ENCODE results near the gene RPS21.
"Not testable (repeated sequence)": the region's sequence is repeated elsewhere in the genome, so short reads cannot be mapped to it uniquely, and the experiment has no call there.

Gene RPS21

DNA sequence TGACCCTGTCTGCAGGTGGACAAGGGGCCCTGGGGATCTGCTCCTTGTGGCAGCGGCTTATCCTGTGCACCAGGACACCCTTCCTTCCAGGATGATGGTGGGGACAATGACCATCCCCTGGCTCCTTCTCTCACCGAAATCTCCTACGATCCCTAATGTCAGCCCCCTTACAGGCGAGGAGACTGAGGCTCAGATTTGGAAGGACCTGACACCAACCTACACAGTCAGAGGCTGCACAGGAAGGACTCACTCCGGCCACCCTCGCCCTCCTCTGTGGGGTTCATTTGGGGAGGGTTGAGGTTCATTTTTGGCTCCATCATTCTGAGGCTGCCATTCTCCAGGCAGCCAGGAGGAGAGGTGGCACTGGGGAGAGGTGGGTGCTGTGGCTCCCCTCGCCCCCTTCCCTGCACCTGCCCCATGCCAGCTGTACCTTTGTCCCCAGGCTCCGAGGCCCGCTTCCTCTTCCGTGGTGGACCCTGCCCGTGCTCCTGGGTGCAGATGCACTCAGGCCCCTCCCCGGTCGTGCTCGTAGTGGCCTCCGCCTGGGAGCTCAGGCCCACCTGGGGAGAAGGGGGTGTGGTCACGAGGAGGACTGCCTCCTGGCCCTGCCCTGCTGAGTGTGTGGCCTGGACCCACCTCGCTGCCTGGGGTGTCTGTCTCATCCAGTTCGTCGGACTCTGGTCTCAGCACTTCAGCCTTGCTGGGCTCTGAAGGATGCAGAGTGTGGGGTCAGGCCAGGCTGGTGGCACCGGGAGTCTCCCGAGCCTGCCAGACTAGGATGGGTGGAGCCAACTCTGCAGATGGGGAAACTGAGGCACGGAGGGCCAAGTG is 25.5 kb downstream of the RPS21 start:
- DNase-seq, result no peak

DNA sequence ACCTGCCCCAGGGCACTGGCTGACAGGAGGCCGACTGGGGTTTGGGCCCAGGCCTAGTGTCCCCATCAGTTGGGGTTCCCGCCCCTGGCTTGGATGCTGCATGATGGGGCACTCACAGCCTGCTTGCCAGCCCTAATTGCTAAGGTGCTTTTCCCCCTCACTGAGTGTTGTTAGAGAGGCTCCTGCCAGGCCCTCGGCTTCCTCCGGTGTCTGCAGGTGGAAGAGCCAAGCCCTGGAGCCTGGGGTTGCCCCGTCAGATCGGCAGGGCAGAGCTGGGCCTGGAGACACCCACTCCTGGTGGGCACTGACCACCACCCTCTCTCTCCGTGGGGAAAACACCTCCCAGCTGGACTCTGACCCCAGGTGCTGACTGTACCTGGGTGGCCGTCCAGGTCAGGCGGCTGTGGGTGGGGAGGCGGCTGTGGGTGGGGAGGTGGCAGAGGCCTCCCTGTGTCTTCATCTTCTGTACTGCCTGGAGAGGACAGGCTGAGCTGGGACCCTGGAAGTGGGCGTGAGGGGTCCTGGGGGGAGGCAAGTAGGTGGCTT is 26.2 kb downstream of the RPS21 start:
- DNase-seq, result no peak

DNA sequence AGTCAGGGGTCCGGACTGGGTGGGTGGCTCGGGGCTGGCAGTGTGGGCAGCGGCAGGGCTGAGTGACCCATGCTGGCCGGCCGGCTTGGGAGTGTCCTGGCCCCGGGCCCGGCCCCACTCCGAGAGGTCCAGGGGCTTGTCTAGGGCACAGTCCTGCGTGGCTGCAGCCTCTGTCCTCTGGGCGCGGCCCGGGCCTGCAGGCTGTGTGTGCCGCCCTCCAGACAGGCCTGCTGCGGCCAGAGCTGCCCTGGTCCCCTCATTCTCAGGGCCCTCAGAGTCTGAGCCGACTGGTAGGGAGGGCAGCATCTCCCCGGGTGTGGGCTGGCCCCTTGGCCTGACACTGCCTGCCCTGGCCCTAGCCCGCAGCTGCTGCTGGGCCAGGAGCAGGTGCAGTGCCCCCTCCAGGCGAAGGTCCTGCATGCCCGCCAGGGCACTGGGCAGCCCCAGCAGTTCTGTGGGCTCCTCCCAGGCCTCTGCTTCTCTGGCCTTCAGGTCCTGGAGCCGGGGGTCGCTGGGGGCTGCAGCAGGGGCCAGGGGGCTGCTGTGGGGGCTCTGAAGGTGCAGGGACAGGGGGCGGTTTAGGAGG is 27.1 kb downstream of the RPS21 start:
- no peak for DNase-seq

DNA sequence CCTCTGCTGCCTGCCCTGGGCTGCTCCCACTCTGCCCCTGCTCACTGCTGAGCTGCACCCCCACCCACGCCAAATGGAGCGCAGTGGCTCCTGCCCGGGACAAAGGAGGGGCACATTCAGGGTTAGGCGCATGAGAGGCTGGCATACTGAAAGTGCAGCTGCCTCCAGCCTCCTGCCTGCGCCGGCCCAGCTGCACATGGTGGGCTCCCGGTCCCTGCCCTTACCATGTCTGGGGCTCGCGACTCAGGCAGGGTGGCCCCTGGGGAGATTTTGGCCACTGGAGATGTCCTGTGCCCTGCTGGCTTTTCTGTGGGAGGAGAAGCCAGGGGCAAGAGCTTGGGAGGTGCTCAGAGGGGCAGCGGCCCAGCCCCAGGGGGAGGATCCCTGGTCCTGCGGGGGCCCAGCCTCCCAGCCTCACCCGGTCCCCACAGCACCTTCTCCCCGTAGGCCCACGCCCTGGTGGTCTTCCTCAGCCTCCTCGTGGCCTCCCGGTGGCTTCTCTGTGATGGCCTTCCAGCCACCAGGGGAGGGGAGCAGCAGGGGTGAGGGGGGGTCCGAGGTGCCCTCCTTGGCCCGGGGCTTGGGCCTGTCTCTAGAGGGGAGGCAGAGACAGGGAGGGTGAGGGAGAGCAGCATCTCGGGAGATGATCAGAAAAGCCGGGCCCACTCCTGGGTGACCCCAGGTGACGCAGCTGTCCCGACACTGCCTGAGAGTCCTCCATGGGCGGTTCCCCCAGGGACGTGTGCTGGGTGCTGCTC is 28.6 kb downstream of the RPS21 start:
- no peak for DNase-seq

DNA sequence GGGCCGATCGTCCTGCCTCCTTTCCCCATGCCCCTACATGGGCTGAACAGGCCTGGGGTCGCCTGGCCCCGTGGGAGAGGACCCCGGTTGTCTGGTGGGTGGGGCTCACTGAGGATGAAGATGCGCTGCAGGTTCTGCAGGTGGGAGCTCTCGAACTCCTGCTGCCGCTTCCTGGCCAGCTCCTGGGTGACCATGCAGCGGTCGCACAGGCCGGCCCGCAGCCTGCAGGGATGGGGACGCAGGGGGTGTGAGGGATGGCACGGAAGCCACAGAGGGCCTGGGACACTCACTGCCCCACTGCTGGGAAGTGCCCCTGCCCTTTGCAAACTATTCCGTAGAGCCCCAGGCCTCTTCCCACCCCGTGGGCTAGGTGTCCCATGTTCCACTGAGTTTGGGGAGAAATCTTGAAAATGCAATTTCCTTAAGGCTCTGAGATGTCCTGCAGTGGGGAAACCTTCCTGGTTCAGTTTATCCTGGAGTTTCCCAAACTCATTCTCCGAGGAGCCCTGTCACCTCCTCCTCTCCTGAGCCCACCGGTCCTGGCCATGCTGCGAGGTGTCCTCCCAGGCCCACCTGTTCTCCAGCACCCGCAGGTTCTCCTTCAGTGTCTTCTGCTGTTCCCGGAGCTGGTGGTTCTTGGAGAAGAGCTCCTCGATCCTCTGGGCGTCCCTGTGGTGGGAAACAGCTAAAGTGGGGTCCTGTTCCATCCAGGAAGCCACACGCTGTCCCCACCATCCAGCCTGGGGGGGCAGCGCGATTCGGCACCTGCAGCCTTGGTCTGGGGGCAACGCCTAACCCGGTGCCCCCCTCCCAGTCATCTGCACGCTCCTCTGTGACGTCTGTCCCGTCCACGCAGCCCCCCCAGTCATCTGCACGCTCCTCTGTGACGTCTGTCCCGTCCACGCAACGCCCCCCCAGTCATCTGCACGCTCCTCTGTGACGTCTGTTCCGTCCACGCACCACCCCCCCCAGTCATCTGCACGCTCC is 30.0 kb downstream of the RPS21 start:
- no peak for DNase-seq

DNA sequence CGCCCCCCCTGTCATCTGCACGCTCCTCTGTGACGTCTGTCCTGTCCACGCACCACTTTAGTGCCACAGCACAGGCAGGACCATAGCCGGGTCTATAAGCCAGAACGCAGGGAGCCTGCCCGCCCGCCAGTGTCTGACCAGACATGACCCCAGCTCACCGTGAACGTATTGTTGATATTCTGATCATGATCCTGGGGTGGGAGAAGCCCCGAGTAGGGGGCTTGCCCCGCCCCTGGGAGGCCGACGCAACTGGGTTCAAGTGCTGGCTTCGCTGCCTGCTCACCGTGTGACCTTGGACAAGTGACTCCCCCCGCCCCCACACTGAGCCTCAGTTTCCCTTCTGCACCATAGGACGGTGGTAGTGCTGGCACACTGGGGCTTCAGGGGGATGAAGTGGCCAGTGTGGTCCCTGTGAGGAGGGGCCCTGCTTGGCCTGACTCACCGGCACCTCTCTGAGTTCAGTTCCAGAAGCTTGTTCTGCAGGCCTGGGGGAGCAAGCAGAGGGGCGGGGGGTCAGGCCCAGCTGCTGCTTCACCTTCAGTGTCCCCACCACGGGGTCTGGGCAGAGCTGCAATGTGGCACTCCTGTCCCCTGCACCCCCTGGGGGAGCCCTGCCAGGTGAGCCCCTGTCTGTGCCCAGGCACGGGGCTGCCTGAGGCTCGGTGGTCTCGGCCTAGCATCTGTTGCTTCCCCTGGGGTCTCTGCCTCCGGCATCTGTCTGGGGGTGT is 31.2 kb downstream of the RPS21 start:
- no peak for DNase-seq

DNA sequence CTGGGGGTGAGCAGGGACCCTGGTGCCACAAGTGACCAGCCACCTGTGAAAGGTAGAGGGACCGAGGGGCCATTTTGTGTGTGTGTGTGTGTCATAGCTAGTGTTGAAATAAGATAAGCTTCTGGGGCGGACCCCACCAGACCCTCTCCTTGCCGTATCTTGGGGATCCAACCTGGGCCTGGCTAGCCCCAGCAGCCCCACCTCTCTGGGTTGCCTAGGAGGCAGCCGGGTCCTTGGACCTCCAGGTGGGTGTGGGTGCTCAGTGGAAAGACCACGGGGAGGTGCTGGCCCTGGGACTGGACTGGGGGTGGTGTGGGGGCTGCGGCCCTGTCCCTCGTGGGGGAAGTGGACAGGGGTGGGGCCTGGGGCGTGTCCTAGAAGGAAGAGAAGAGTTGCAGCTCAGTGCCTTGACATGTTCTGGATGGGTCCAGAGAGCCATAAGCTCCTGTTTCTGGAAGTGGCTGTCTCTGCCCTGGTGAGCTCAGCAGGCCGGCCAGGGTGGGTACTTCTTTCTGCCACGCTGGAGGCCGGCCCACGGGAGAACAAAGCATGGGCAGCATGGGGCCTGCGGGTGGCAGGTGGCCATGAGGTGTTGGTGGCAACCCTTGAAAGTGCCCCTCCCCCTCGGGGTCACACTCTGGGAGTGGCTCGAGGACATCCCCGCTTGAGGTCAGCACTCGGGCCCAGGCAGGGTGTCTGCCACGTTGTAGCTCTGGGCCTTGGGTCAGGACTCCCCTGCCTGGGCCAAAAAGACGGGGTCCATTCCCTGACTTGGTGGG is 32.0 kb downstream of the RPS21 start:
- DNase-seq, result no peak

DNA sequence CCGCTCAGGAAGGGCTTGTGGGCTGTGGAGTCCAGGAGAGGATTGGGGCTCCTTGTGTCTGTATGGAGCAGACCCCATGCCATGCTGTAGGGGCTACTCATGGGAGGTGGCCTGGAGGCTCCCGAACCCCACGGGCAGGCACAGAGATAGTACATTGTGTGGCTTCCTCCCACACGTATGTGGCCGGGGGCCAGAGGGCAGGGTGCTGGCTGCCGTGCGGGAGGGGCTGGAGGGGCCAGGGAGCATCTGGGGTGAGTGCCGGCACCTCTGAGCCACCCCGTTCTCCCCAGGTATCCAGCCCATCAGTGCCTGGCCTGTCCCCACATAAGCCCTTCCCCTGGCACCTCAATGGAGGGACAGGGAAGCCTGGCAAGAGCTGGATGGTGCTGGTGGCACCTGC is 32.9 kb downstream of the RPS21 start:
- no peak for DNase-seq

DNA sequence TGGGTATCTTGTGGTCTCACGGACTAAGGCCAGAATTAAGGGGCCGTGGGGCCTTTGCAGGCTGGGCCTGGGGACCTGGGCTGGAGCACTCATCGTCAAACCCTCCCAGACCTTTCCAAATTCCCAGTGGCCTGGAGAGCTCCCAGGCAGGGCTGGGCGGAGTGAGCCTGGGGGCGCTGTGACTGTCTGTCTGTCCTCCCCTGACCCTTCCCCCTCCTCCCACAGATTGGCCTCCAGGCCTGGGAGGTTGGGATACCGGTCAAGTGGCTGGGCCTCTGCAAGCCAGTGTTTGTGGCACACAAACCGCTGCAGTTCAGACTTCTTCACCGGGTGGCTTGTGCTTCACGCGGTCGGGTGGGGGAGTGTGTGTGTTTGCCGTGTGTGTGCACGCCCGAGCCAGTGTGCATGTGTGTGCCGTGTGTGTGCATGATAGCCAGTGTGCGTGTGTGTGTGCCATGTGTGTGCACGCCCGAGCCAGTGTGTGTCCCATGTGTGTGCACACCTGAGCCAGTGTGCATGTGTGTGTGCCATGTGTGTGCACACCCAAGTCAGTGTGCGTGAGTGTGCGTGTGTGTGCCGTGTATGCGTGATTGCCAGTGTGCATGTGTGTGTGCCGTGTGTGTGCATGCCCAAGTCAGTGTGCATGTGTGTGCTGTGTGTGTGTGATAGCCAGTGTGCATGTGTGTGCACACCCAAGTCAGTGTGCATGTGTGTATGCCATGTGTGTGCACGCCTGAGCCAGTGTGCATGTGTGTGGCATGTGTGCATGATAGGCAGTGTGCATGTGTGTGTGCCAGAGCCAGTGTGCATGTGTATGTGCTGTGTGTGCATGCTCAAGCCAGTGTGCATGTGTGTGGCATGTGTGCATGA is 34.2 kb downstream of the RPS21 start:
- DNase-seq, result no peak

DNA sequence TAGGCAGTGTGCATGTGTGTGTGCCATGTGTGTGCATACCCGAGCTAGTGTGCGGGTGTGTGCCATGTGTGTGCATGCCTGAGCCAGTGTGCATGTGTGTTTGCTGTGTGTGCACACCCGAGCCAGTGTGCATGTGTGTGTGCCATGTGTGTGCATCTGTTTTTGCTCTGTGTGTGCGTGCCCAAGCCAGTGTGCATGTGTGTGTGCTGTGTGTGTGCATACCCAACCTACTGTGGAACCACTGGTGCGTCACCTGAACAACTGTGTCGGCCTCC is 34.8 kb downstream of the RPS21 start:
- DNase-seq, result no peak

DNA sequence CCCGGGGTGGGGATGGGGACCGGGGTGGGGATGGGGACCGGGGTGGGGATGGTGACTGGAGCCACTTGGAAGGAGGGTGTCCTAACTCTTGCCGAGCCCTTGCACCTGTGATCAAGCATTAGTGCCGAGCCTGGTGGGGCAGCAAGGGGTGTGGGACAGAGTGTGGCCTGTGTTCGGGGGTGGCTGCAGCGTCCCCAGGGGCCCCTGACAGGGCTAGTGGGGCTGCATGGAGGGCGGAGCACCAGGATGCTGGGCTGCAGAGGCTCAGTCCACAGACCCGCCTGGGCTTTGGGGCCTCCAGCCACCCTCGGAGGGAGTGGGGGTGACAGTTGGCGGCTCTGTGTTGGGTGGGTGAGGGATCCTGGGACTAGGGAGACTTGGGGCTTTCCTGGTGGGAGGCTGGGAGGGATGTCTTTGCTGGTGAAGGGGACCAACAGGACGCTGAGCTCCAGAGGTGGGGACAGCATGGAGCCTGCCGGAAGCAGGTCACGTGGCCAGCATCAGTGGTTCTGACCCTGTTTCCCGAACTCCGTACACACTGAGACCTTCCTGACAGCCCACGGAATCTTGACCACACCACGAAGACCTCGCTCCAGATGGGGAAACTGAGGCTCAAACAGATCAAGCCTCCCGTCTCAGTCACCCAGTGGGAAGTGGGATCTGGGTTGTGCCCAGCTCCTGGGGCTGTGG is 35.9 kb downstream of the RPS21 start:
- no peak for DNase-seq

DNA sequence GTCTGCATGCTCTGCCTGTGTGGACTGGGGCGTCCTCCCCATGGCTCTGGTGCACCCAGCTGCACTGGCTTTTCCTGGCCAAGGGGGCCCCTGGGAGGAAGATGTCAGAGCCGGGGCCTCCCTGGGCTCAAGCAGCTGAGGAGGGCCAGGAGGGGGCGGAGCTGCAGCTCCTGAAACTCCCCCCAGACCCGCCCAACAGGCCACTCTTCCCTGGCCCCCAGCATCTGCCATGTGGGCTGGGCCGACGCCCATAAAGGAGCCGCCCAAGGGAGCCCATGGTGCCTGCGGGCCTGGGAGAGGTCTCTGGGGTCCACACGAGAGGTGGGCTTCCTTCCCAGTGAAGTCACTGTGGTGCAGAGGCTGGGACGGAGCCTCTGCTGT is 36.4 kb downstream of the RPS21 start:
- DNase-seq, result no peak

DNA sequence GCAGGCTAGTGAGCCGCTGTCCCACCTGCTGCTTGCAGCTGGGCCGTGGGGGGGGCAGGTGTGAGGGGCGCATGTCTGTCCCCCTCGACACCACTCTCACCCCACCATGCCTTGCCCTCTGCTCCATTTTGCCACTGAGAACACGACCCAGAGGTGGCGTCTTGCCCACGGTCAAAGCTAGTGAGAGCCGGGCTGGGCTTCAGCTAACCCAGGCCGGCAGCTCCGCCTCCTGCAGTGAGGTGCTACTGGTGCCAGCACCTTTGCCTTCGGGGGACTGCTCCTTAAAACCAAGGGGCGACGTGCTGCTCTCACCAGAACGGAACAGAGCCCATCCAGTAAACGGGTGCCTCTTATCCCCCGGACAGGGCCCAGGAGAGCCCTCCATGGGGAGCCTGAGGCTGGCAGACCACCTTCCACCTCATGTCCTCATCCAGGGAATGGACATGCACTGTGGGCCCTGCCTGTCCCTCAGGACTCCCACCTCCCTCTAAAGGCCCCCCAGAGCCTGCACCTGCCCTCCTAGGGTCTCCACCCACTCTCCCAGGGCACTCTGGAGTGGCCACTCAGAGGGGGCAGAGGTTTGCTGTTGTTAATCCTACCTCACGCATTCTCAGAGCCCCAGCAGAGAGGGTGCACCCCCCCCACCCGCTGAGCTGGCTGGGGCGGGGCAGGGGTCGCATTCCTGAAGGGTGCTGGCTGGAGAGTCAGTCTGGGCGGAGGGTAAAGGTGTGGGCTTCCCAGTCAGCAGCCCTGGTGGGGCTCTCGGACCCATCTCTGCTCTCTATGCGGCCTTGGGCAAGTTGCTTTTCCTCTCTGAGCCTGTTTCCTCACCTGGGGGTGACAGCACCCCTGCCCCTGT is 37.6 kb downstream of the RPS21 start:
- no peak for DNase-seq

DNA sequence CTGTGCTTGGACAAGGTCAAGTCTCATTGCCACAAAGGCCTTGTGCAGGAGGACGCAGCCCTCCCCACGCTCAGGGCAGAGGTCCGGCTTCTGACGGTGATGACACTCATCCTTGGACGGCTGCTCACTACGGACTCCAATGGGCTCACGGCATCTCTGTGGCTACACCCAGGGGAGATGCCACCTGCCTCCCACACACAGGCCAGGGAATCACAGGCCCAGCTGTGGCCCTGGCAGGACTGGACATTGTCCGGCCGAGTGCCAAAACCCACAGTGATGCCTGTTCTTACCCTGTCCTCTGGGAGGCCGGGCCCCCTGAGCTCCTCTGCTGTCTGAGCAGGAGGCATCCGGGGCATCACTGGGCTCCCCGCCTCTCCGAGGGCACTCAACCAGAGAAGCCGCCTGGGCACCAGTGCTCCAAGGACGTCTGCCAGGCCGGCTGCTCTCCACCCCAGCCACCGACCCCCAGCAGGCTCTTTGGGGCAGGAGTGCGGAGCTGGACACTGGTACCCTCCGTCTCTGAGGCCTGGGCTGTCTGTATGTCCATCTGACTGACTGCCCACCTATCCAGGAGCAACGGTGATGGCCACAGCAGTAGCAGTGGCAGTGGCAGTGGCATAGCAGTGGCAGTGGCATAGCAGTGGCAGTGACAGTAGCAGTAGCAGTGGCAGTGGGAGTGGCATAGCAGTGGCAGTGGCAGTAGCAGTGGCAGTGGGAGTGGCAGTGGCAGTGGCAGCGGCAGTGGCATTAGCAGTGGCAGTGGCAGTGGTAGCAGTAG is 38.6 kb downstream of the RPS21 start:
- no peak for DNase-seq

DNA sequence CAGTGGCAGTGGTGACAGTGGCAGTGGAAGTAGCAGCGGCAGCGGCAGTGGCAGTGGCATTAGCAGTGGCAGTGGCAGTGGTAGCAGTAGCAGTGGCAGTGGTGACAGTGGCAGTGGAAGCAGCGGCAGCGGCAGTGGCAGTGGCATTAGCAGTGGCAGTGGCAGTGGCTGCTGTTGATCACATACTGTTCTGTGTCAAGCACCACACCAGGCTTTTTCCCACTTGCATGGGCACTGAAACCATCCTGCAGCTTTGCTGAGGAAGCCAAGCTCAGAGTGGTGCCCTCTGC is 39.1 kb downstream of the RPS21 start:
- not testable (repeated sequence) for DNase-seq

DNA sequence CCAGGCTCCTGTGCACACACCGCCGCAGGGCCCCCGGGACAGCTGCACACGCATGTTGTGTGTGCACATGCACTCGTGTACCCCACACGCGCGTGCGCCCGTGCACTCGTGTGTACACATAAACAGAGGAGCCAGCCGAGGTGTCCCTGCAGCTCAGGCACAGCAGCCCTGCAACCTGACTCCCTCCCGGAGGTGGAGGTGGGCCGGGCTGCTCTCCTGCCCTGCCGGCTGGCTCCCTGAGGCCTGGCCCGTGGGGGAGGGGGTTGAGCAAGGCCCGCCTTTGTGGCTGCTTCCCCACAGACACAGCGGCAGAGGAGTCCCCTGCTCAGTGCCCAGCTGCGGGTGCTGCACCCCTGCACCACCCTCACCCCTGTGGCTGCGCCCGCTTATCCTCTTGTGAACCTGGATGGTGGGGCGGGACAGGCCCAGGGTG is 39.8 kb downstream of the RPS21 start:
- peak; percentile 68 for DNase-seq

DNA sequence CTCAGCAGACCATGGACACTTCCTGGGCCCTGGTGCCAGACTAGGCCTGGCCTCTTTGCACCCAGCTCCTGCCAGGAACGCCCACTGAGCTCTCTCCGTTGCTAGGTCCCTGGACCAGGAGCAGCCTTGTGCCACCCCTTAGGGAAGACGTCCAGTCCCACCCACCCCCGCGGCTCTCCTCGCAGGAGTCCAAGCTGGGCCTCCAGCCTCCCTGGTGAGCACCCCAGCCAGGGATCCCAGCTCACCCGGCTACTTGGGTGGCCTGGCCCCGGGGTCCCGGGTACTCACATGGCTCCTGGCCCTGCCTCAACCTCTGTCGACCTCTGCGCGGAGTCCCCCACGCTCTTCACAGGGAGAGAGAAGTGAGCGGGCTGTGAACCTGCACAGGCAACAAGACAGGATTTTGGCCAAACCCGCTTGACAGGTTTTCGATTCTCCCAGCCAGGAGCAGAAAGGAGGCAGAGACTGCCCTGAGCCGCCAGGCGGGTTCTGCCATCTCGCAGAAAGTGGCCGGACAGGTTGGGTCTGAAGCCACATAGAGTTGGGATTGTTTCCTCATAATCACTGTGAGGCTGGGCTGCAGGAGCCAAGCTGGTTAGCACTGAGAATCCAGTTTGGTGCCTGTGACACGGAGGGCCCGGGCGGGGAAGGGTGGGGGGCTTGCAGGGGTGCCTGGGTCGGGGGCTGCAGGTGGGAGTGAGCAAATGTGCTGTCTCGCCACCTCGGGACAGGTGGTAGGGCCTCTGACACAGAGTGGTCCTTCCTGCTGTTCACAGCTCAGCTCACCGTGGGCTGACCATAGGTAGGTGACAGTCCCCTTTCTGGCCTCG is 40.5 kb downstream of the RPS21 start, which contains the start of gene RBBP8NL:
Gene RBBP8NL (minus strand): TSS at position 368 of the 830 bp plus-strand sequence. CDS start 7,892 bp downstream, outside the sequence.
- DNase-seq, result peak; percentile 95

Data from DMS79 (cell line).